NCI-H2107 treated with DMSO at 0.1 percent for 48 hours (cell line): ENCODE results near the gene LPO.
A peak's percentile ranks its signal among the peaks of the same experiment; 100 is the strongest.

Source experiments
- DNase-seq: peaks from one replicate; lab custom pipeline; 2025; ENCODE audit not compliant: unreplicated experiment; lab: John Stamatoyannopoulos, UW

Gene LPO

DNA sequence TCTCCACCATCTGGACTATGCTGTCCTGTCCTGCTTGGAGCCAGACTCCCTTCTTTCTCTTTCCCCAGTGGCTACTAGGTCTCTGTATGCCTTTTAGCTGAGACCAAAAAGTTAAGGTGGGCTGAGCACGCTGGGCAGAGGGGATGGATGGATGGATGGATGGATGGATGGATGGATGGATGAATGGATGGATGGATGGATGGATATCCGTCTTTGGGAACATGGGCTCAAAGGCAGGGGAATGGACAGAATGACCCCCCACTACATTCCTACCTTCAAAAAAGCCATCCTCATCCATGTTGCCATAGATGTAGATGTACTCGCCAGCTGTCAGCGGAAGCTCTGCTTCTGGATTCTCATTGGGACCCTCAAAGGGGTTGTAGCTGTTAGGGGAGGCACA, 77.4 kb downstream of the LPO start:
- no peak for DNase-seq

DNA sequence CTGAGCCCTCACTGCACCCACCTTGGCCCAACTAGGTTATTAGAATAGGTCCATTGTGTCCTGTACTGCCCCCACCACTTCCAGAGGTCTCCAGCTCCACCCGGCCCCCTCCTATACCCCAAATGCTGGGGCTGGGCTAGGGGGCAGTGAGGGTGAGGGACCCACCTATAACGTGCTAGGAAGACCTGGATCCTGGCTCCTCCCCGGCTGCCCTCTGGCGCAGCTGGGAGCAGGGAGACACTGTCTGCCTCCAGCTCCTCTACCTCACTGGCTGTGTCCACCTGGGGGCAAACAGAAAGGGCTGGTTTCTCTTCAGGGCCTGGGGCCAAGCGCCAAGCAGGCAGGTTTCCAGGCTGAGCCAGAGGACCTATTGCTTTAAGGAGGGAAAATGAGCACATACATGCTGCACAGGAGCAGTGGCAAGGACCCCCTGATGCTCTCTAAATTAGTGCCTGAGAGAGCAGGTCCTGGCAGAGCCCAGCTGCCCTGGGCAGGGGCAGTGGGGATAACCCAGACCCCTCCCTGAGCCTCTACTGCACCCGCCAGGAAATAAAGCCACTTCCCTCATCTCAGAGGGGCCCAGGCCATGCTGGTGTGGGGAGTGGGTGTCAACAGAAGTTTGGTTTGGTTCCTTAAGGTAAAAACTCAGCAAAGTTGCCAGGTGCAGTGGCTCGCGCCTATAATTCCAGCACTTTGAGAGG, 78.0 kb downstream of the LPO start:
- DNase-seq, result no peak

DNA sequence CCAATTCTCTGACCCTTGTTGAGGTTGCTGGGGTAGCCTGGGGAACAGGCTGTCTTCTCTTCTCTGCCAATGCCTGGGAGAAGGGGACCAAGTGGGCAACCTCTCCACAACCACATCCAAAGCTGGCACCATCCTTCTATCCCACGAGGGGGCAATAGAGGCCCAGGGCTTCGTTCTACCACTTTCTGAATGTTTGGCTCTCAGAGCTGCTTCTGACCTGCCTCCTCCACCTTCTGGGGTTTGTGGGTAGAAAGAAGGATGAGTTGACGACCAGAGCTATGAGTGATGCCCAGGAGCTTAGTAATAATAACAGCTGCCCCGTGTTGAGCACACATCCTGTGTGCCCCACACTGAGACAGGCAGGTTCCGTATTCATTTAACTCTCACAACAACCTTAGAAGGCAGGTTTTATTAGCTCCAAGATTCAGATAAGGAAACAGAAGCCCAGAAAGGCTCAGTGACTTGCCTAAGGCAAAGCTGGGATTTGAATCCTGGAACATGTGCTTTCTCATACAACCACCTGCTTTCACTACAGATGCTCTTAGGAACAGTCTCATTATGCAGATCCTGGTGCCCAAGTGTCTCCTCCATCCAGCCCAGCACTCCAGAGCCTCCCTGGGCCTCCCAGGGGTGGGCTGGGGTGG, 79.2 kb downstream of the LPO start:
- DNase-seq, result peak; percentile 69

DNA sequence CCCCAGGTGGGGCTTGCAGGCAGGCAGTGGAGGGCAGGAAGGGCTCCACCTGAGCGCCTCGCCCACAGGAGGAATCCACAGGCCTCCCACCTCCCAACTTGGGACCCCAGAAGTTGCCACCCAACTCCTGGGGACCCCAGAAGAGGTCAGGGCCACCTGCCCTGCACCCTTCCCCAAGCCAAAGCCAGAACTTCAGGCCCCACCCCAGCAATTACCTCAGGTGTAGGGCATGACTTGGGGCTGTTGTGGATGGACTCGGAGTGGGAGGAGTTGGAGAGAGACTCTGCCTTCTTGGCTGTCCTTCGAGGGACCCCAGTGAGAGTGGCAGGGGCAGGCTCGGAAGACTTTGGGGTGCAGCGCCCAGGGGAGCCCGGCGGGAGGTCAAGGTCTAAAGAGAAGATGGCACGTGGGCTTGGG, 79.7 kb downstream of the LPO start:
- no peak for DNase-seq
